K562 (cell line): ENCODE results near the gene LMTK2. TPM values are rescaled to one million over a fixed set of nuclear protein-coding genes. Genes with fewer than 3 reads are reported as not detected.

Source experiments
- ATAC-seq: fragments of 200-7000 bp; cut with Tn5 transposase; 3 replicates; pipeline ENCODE4 v1.9.1; 2020; ENCODE audit warnings: moderate library complexity
- BruUV-seq: library from RNA; stranded (reverse); fragments of 400-500 nt; replicated peaks from 2 replicates; lab custom pipeline; 2021; lab: Mats Ljungman, UMichigan
- CTCF ChIA-PET: fragments of 300-600 bp; formaldehyde crosslinking; extraction: SDS; loops from one replicate; lab custom pipeline; 2021; ENCODE audit warnings: low intra/inter-chr PET ratio; lab: Yijun Ruan, JAX
- POLR2A ChIA-PET: fragments of 300-600, 350-650 bp; sonication (Branson Sonifier 250); formaldehyde crosslinking; extraction: SDS; loops from one replicate; lab custom pipeline; 2021; ENCODE audit warnings: antibody characterized with exemption, inconsistent platforms; lab: Yijun Ruan, JAX
- DNase-seq, 4 experiments: peaks; one replicate each; pipeline versions ENCODE4 v3.0.0 to v3.0.0-alpha.2; 2011 to 2018; ENCODE audit warnings: low spot score in 3 of 4, mixed read lengths in 3 of 4; ENCODE audit errors: extremely low read depth in 1 of 4
- FAIRE-seq: peaks from 2 replicates; lab custom pipeline; 2011; peaks lifted over from hg19 to GRCh38; lab: Jason Lieb, UNC
- H2AFZ ChIP-seq: 2 replicates; pipeline ENCODE4 v1.6.0; 2011; ENCODE audit warnings: low read depth, low read length, control low read depth, inconsistent platforms
- H3K27ac ChIP-seq: fragments of 200-600 bp; 3 replicates; pipeline ENCODE4 v1.8.0; 2011; ENCODE audit warnings: low read depth, mild to moderate bottlenecking, control low read depth, inconsistent platforms, low read length, moderate library complexity, mixed read lengths; ENCODE audit errors: extremely low read depth
- H3K27me3 ChIP-seq, 2 experiments: fragments of 300-600 bp in 1 of 2; 2 replicates in 1 of 2; 3 replicates in 1 of 2; pipeline versions ENCODE4 v1.6.0 to v1.8.0; 2011; ENCODE audit warnings: inconsistent platforms in 2 of 2, low read length in 2 of 2, mild to moderate bottlenecking in 1 of 2, mixed read lengths in 1 of 2, moderate library complexity in 1 of 2; ENCODE audit not compliant: control insufficient read depth in 2 of 2, insufficient read depth in 2 of 2
- H3K36me3 ChIP-seq: fragments of 300-600 bp; 3 replicates; pipeline ENCODE4 v1.8.0; 2011; ENCODE audit warnings: mild to moderate bottlenecking, low read length, inconsistent platforms; ENCODE audit not compliant: control insufficient read depth, insufficient read depth
- H3K4me1 ChIP-seq, 2 experiments: fragments of 200-600 bp in 1 of 2; replicated peaks in 1 of 2; 2 replicates in 1 of 2; 3 replicates in 1 of 2; pipeline versions ENCODE4 v1.5.1 to v1.8.0; 2011; ENCODE audit warnings: inconsistent platforms in 2 of 2, low read length in 2 of 2, mild to moderate bottlenecking in 1 of 2, mixed read lengths in 1 of 2, moderate library complexity in 1 of 2; ENCODE audit not compliant: control insufficient read depth in 2 of 2, insufficient read depth in 2 of 2
- H3K4me2 ChIP-seq: 2 replicates; pipeline ENCODE4 v1.6.1; 2011; ENCODE audit warnings: low read length, control low read depth, inconsistent platforms, mixed read lengths; ENCODE audit not compliant: insufficient read depth
- H3K4me3 ChIP-seq: fragments of 200-600 bp; sonication (generic), shearing (Covaris generic); 2 replicates; pipeline ENCODE4 v1.5.1; 2016; ENCODE audit warnings: control low read depth, inconsistent platforms
- H3K79me2 ChIP-seq: fragments of 200-600 bp; 3 replicates; pipeline ENCODE4 v1.8.0; 2011; ENCODE audit warnings: low read length, inconsistent platforms; ENCODE audit not compliant: control insufficient read depth, insufficient read depth
- H3K9ac ChIP-seq, 2 experiments: 2 replicates each; pipeline versions ENCODE4 v1.6.0 to v1.6.1; 2011; ENCODE audit warnings: low read depth in 2 of 2, low read length in 2 of 2, control low read depth in 1 of 2, inconsistent platforms in 1 of 2, mild to moderate bottlenecking in 1 of 2, mixed read lengths in 1 of 2; ENCODE audit not compliant: insufficient read depth in 1 of 2
- H3K9me1 ChIP-seq: one replicate; pipeline ENCODE4 v1.6.0; 2011; ENCODE audit warnings: inconsistent platforms, mild to moderate bottlenecking, low read length, moderate library complexity; ENCODE audit not compliant: control insufficient read depth, insufficient read depth
- H3K9me3 ChIP-seq: replicated peaks from 2 replicates; pipeline ENCODE4 v1.5.1; 2011; ENCODE audit warnings: low read depth, low read length, inconsistent platforms; ENCODE audit not compliant: control insufficient read depth, insufficient read depth
- H4K20me1 ChIP-seq: replicated peaks from 2 replicates; pipeline ENCODE4 v1.6.1; 2011; ENCODE audit warnings: low read length, inconsistent platforms, mixed read lengths; ENCODE audit not compliant: control insufficient read depth, insufficient read depth
- C11orf30 ChIP-seq: fragments of 450-650 bp; IDR thresholded peaks from 2 replicates; pipeline ENCODE4 v1.6.1; 2016; ENCODE audit warnings: low read depth, mild to moderate bottlenecking
- CBX1 ChIP-seq: sonication (generic); IDR thresholded peaks from 2 replicates; pipeline ENCODE4 v1.6.1; 2016; ENCODE audit warnings: antibody characterized with exemption, low read depth, mild to moderate bottlenecking
- CBX3 ChIP-seq, 2 experiments: IDR thresholded peaks; 1 replicate in 1 of 2; 2 replicates in 1 of 2; pipeline ENCODE4 v1.6.1; 2012; ENCODE audit warnings: inconsistent platforms in 2 of 2, low read length in 2 of 2, borderline replicate concordance in 1 of 2, control low read depth in 1 of 2
- CBX5 ChIP-seq: IDR thresholded peaks from 2 replicates; pipeline ENCODE4 v1.6.1; 2014; ENCODE audit warnings: low read depth, borderline replicate concordance
- DACH1 ChIP-seq: fragments of 450-650 bp; IDR thresholded peaks from 2 replicates; pipeline ENCODE4 v1.6.1; 2018; ENCODE audit not compliant: partially characterized antibody
- GABPB1 ChIP-seq: sonication (generic); formaldehyde crosslinking; IDR thresholded peaks from 2 replicates; pipeline ENCODE4 v1.8.0; 2022; ENCODE audit warnings: mild to moderate bottlenecking, missing genetic modification reagents
- HLTF ChIP-seq: fragments of 450-650 bp; IDR thresholded peaks from 2 replicates; pipeline ENCODE4 v1.6.1; 2016
- PCBP2 ChIP-seq: fragments of 200-400 bp; formaldehyde crosslinking; IDR thresholded peaks from 2 replicates; pipeline ENCODE4 v1.6.1; 2018; ENCODE audit warnings: low read length, low read depth, mild to moderate bottlenecking, moderate library complexity; ENCODE audit not compliant: poor library complexity, severe bottlenecking
- TRIM24 ChIP-seq, 2 experiments: fragments of 450-650 bp; IDR thresholded peaks; 2 replicates each; pipeline ENCODE4 v1.6.1; 2016
- TRIM28 ChIP-seq: fragments of 450-650 bp; IDR thresholded peaks from 2 replicates; pipeline ENCODE4 v1.6.1; 2017
- ZNF280A ChIP-seq: fragments of 450-650 bp; IDR thresholded peaks from 2 replicates; pipeline ENCODE4 v1.6.1; 2018; ENCODE audit warnings: mild to moderate bottlenecking, low read depth; ENCODE audit not compliant: partially characterized antibody
- ZNF280B ChIP-seq: fragments of 250-450 bp; sonication (Bioruptor Pico); IDR thresholded peaks from 2 replicates; pipeline ENCODE4 v1.5.1; 2021; ENCODE audit warnings: mild to moderate bottlenecking
- ZNF316 ChIP-seq: fragments of 450-650 bp; IDR thresholded peaks from 2 replicates; pipeline ENCODE4 v1.6.1; 2016
- WGBS: fragments of 100-300 bp; shearing (Covaris generic); methylation state at CpG from one replicate; pipeline ENCODE4 v1.1.6; 2016; ENCODE audit warnings: low coverage, mixed read lengths; ENCODE audit not compliant: insufficient coverage; ENCODE audit errors: missing lambda C conversion rate; 5-methylcytosine and 5-hydroxymethylcytosine counted together
- in situ Hi-C: fragments of 300-500 bp; cut with MboI; formaldehyde crosslinking; loops from 4 replicates; pipeline ENCODE4 v1.15.0; 2018; ENCODE audit warnings: inconsistent platforms, mixed read lengths
- intact Hi-C: fragments of 100-400 bp; cut with micrococcal nuclease; formaldehyde crosslinking; loops from 2 replicates; pipeline ENCODE4 v1.14.2; 2022
- polyA plus RNA-seq, 8 experiments: library from polyadenylated mRNA; depleted of rRNA in 4 of 8; stranded (reverse) in 5 of 8; unstranded in 3 of 8; fragments of >200 nt; fragmentation: Nextera tagmentation in 2 of 8; fragmentation: Illumina TruSeq in 1 of 8; extraction: Ambion mirVana in 2 of 8; extraction: Trizol in 1 of 8; gene quantifications; 2 replicates each; pipeline versions ENCODE4 v1.2.1 to v1.2.3, GENCODE V29; 2011 to 2014; ENCODE audit warnings: inconsistent platforms in 1 of 8, missing spikeins in 1 of 8
- total RNA-seq, 7 experiments: library from RNA; depleted of rRNA in 6 of 7; stranded (reverse); fragments of >200 nt in 6 of 7; fragmentation: Illumina TruSeq in 2 of 7; extraction: Trizol in 2 of 7; gene quantifications; 2 replicates each; pipeline versions ENCODE4 v1.2.1 to v1.2.3, GENCODE V29; 2011 to 2021; ENCODE audit warnings: low replicate concordance in 1 of 7

Gene LMTK2
- total and polyA plus RNA-seq, 9 of the 15 experiments (the other 6 are each of a cell fraction or from before 2014, with no cell fraction given) = 0.78 to 16.4 (median 6.3) TPM

GRCh38 chr7:98097042-98097645 lies 9.5 kb upstream of the LMTK2 start:
- POLR2A ChIA-PET = interaction anchor here (0.9 to 1.3 kb wide), 2 partner anchors 10 to 32 kb away, joined by 3 read pairs; no protein-coding TSS in a partner anchor
- TF ChIP-seq ZNF316 (peak; percentile 10; the same call in 1 of the 2 replicates), CBX5 (peak; percentile 95), ZNF280A (peak; percentile 58), HLTF (no peak), TRIM24 (IDR thresholded peaks at IDR 0.05) (peak in 1 of 2 experiments; percentile 71; a peak in 2 of 4 replicates), DACH1 (peak; percentile 29), ZNF280B (0 out of 2 replicates have a peak, but pooled peaks have one; percentile 32), GABPB1 (CRISPR knock-in tag) (no peak), PCBP2 (no peak), CBX1 (0 out of 2 replicates have a peak, but pooled peaks have one; percentile 24), C11orf30 (0 out of 2 replicates have a peak, but pooled peaks have one; percentile 8), CBX3 (IDR thresholded peaks at IDR 0.05; ENCODE audit: borderline replicate concordance in 1 of 2, low read length in 2 of 2) (peak in 1 of 2 experiments; percentile 98; a peak in 2 of 3 replicates), TRIM28 (peak; percentile 98)
- DNase-seq = no peak
- Histone ChIP-seq H3K27me3 (no peaks in the 10 kb centered on the region), H3K4me2 (no peak overlapping the region), H3K9ac (no peak overlapping the region), H3K79me2 (no peaks in the 10 kb centered on the region), H3K9me1 (no peaks in the 10 kb centered on the region), H4K20me1 (no peaks in the 10 kb centered on the region), H3K9me3 (peaks cover 2% of the 10 kb centered on the region; the same call in 1 of the 2 replicates), H2AFZ (no peak overlapping the region), H3K36me3 (no peaks in the 10 kb centered on the region), H3K4me1 (no peaks in the 10 kb centered on the region), H3K27ac (no peak overlapping the region), H3K4me3 (no peak overlapping the region)
- in situ Hi-C loops = no loop called here
- CTCF ChIA-PET = no interaction called here
- intact Hi-C loops = no loop called here
- ATAC-seq = no peak
- BruUV-seq = no TSS peak
- 4% methylated on average over 1 of the region's 1 CpG for WGBS
- FAIRE-seq = peak; percentile 77
